GM19438 (cell line): ENCODE measurements around the gene TNXB.
"Not testable (repeated sequence)": the region's sequence is repeated elsewhere in the genome, so short reads cannot be mapped to it uniquely, and the experiment has no call there.

Source experiments
- ATAC-seq: cut with Tn5 transposase; IDR thresholded peaks from one replicate; pipeline ENCODE4 v1.9.1; 2021; ENCODE audit warnings: low read depth; ENCODE audit not compliant: unreplicated experiment

Gene TNXB

DNA sequence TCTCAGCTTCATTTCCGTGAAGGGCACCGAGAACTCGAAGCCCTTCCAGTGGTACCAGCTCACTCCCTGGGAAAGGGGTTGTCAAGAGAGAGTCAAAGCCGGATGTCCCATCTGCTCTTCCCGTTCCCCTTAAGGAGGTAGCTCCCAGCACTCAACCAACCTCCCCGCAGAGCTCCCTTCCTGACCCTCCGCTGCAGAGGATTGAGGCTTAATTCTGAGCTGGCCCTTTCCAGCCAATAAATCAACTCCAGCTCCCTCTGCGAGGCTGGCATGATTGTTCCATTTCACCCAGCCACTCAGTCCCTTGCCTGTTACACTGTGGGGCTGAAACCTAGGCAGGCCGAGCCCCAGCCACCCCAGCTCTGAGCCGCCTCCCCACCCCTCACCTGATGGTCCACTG, 67.8 kb downstream of the TNXB start:
- not testable (repeated sequence) for ATAC-seq

DNA sequence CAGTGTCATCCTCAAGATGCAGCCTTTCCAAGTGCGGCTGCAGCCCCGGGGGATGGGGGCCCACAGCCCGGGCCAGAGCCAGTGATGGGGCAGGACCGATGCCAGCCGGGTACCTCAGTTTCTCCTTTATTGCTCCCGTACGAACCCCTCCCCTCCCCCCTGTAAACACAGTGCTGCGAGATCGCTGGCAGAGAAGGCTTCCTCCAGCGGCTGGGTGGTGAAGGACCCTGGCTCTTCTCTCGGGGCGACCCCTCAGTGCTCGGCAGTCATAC, 68.2 kb downstream of the TNXB start:
- not testable (repeated sequence) for ATAC-seq

DNA sequence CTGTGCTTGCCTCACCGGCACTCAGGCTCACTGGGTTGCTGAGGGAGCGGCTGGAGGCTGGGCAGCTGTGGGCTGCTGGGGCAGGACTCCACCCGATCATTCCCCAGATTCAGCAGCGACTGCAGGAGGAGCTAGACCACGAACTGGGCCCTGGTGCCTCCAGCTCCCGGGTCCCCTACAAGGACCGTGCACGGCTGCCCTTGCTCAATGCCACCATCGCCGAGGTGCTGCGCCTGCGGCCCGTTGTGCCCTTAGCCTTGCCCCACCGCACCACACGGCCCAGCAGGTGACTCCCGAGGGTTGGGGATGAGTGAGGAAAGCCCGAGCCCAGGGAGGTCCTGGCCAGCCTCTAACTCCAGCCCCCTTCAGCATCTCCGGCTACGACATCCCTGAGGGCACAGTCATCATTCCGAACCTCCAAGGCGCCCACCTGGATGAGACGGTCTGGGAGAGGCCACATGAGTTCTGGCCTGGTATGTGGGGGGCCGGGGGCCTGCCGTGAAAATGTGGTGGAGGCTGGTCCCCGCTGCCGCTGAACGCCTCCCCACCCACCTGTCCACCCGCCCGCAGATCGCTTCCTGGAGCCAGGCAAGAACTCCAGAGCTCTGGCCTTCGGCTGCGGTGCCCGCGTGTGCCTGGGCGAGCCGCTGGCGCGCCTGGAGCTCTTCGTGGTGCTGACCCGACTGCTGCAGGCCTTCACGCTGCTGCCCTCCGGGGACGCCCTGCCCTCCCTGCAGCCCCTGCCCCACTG, 68.7 kb downstream of the TNXB start:
- not testable (repeated sequence) for ATAC-seq

DNA sequence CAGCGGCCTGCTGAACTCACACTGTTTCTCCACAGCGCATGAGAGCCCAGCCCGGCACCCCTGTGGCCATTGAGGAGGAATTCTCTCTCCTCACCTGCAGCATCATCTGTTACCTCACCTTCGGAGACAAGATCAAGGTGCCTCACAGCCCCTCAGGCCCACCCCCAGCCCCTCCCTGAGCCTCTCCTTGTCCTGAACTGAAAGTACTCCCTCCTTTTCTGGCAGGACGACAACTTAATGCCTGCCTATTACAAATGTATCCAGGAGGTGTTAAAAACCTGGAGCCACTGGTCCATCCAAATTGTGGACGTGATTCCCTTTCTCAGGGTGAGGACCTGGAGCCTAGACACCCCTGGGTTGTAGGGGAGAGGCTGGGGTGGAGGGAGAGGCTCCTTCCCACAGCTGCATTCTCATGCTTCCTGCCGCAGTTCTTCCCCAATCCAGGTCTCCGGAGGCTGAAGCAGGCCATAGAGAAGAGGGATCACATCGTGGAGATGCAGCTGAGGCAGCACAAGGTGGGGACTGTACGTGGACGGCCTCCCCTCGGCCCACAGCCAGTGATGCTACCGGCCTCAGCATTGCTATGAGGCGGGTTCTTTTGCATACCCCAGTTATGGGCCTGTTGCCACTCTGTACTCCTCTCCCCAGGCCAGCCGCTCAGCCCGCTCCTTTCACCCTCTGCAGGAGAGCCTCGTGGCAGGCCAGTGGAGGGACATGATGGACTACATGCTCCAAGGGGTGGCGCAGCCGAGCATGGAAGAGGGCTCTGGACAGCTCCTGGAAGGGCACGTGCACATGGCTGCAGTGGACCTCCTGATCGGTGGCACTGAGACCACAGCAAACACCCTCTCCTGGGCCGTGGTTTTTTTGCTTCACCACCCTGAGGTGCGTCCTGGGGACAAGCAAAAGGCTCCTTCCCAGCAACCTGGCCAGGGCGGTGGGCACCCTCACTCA, 69.5 kb downstream of the TNXB start:
- ATAC-seq: not testable (repeated sequence)

DNA sequence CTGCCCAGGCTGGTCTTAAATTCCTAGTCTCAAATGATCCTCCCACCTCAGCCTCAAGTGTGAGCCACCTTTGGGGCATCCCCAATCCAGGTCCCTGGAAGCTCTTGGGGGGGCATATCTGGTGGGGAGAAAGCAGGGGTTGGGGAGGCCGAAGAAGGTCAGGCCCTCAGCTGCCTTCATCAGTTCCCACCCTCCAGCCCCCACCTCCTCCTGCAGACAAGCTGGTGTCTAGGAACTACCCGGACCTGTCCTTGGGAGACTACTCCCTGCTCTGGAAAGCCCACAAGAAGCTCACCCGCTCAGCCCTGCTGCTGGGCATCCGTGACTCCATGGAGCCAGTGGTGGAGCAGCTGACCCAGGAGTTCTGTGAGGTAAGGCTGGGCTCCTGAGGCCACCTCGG, 70.3 kb downstream of the TNXB start:
- ATAC-seq: not testable (repeated sequence)

DNA sequence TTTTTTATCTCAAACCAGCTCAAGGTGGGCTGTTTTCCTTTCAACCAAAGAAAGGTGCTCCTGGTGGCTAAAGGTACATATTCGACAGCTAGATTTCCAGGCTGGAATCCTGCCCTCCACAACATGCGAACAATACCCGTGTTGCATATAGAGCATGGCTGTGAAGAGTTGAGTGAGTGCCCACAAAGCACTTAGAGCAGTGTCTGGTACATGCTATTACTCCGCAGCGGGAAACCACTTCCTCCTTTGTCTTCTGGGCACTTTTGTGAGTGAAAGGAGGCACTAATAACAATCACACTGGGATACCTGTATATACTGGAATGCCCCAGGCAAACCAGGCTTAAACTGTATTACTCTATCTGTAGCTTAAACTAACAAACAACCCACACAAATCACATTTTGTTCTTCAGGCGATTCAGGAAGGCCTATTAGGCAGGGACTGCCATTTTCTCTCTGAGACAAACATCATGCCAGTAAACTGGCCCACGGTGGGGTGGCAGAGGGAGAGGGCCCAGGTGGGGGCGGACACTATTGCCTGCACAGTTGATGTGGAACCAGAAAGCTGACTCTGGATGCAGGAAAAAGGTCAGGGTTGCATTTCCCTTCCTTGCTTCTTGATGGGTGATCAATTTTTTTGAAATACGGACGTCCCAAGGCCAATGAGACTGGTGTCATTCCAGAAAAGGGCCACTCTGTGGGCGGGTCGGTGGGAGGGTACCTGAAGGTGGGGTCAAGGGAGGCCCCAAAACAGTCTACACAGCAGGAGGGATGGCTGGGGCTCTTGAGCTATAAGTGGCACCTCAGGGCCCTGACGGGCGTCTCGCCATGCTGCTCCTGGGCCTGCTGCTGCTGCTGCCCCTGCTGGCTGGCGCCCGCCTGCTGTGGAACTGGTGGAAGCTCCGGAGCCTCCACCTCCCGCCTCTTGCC, 71.3 kb downstream of the TNXB start, which contains the start of gene CYP21A2:
Gene CYP21A2 (plus strand): TSS at position 818 of the 927 bp plus-strand sequence. CDS start 8 bp downstream, at position 826.
- ATAC-seq: not testable (repeated sequence)

DNA sequence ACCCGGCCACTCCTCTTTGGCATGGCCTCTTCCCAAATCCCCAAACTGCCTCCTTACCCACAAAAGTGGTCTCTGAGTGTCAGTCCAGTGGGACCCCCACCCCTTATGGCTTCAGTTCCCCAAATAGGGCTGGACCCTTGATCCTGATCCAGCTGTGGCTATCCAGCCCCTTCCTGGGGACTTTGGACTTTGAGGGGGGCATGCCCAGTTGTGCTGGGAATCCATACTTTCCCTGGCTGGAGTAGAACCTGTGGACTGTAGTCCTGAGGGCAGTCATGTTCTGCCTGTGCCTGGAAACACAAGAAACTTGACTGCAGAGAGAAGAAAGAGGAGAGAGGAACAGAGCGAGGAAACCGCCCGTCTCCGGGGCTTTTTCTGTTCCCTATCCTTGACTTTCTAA, 72.0 kb downstream of the TNXB start:
- ATAC-seq: not testable (repeated sequence)

DNA sequence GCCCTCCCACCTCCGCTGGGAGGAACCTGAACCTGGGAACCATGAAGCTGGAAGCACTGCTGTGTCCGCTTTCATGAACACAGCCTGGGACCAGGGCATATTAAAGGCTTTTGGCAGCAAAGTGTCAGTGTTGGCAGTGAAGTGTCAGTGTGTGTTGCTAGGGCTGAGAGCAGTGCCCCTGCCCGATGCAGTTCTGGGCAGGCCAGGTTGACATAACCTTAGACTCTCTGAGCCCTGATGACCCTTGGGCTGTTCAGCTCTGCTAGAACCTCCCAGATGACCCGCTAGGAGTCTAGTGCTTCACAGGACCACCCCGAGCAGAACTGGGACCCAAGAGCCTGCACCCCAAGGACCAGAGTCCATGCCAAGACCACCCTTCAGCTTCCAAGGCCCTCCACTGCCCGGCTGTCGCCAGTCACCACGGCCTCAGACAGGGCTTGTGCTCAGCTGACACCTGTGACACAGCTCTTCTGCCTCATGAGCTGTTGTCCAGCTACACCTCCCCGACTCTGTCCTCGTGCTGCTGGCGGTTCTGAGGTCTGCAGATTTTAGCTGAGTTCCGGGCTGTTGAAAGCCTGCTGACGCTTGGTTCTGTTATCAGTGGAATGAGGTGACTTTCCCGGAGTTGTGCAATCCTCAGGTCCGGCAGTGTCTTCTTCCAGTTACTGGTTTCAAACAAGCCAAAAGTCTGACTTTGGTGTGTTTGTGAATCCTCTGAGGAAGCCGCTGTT, 73.7 kb downstream of the TNXB start:
- ATAC-seq: not testable (repeated sequence)

DNA sequence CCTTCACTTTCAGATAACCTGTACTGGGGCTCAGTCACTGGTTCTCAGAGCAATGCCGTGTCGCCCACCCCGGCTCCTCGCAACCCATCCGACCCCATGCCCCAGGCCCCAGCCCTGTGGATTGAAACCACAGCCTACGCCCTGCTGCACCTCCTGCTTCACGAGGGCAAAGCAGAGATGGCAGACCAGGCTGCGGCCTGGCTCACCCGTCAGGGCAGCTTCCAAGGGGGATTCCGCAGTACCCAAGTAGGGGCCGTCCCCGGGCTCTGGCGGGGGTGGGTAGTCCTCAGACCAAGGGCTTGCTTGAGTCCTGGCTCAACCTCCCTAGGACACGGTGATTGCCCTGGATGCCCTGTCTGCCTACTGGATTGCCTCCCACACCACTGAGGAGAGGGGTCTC, 79.6 kb downstream of the TNXB start:
- ATAC-seq: not testable (repeated sequence)

DNA sequence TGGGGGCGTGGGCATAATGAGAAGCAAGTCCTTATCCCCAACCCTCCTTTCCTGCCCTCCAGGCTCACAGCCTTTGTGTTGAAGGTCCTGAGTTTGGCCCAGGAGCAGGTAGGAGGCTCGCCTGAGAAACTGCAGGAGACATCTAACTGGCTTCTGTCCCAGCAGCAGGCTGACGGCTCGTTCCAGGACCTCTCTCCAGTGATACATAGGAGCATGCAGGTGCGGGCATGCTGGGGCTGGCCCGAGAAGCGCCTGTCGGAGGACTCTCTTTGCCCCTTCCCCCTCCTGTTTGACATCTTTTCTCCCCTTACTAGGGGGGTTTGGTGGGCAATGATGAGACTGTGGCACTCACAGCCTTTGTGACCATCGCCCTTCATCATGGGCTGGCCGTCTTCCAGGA, 80.5 kb downstream of the TNXB start:
- ATAC-seq: not testable (repeated sequence)

DNA sequence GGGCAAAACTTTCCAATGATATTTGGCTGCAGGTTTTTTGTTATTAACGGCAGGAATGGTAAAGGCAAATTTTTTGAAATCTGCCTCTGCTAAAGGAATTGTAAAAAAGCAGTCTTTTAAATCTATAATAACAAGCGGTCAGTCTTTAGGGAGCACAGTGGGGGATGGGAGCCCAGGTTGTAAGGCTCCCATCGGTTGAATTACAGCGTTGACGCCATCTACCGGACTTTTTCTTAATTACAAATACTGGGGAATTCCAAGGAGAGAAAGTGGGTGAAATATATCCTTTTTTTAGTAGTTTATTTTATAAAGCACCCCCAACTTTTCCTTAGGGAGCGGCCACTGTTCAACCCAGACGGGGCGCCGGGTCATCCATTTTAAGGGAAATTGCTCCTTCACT, 87.0 kb downstream of the TNXB start:
- ATAC-seq: not testable (repeated sequence)

DNA sequence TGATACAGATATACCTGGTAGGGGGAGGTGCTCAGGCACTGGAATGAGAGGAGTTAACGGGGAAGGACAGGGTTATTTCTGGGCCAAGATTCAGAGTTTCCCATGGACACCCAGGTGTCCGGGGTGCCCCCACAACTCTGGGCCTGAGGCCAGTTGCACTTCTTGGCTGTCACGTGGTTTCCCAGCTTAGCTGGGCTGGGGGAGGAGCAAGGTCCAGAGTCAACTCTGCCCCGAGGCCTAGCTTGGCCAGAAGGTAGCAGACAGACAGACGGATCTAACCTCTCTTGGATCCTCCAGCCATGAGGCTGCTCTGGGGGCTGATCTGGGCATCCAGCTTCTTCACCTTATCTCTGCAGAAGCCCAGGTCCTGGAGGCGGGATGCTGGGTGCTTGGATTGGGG, 94.6 kb downstream of the TNXB start, which contains the start of gene C4B:
Gene C4B (plus strand): TSS at position 249 of the 400 bp plus-strand sequence. CDS start 51 bp downstream, at position 300.
- not testable (repeated sequence) for ATAC-seq

DNA sequence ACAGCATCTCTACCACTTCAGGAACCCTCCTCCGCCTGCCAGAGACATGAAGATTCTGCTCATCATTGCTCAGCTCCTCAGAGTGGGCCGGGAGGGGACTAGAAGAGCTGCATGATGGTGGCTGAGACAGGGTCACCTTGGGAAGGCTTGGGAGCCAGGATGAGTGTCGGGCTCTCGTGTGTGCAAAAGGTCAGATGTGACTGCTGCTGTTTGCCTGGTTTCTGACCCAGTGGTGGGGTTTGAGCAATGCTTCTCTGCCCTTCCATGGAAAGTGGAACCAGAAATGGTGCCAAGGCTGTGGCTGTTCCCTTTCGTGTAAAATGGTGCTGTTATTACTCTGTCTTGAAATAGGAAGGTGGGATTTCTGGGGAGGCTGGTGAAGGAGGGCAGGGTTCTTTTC, 95.4 kb downstream of the TNXB start:
- not testable (repeated sequence) for ATAC-seq

DNA sequence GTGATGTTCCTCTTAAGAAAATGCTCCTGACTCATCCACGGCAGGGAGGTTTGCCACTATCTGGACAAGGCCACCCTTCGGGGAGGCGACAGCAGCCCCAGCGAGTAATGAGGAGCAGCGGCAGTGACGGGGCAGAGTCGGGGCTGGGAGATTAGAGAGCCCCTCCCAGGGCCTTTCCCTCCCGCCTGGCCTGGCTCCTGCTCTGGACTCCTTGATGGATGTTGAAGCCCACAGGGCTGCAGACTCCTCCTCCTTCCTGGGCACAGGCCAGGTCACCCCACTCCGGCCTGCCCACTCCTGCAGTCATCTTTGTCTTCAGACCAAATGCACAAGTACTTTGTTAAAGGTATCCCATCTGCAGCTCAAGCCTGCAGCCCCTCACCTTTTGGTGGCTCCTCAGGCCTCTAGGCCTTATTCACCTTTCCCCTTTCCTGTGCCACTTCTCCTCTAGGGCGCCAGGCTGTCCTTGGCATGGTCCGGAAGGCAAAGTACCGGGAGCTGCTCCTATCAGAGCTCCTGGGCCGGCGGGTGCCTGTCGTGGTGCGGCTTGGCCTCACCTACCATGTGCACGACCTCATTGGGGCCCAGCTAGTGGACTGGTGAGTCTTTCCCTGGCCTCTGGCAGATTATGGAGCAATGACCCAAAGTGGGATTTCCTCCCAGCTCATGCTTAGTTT, 96.1 kb downstream of the TNXB start:
- ATAC-seq: not testable (repeated sequence)

DNA sequence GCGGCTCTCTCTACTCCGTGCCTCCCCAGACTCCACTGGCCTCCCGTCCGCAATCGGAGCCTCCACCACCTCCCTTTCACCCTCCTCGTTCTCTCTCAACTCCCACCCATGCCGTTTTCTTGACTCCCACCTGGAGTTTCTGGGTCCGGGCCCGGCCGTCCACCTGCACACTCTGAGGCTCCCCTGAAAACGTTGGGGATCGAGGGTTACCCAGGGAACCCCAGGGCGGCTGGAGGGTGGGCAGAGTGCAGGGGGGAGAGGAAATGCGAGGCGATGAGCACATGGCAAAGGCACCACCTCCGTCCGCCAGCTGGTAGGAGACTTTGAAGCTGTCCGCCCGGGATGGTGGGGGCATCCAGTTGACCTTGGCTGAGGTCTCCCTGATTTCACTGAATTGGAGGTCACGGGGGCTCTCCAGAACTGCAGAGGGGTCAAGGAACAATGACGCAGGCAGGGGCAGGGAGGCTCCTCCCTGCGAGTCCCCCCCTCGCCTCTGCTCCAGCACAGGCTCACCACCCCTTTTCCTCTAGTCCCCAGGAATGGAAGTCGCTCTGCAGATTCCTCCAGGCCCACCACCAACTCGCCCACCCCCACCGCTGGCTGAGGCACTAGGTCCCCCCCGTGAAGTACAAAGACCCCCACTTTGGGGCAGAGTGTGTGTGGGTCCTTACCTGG, 98.1 kb downstream of the TNXB start:
- ATAC-seq: not testable (repeated sequence)

DNA sequence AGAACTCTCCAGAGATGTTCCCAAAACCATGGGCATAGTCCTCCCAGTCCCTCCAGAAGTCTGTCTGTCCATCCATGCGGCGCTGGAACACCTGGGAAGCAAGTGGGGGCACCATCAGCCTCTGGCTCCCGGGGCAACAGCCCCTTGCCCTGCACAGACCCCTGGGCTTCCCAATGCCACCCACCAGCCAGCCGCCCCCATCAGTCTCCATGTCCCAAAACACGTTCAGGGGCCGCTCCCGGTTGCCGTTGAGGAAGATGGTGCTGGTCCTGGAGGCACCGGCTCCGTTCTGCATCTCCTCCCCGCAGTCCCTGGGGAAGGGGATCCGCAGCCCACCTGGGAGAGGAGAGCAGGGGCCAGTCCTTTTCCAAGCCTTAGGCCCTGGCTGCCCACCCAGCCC, 99.6 kb downstream of the TNXB start:
- not testable (repeated sequence) for ATAC-seq

DNA sequence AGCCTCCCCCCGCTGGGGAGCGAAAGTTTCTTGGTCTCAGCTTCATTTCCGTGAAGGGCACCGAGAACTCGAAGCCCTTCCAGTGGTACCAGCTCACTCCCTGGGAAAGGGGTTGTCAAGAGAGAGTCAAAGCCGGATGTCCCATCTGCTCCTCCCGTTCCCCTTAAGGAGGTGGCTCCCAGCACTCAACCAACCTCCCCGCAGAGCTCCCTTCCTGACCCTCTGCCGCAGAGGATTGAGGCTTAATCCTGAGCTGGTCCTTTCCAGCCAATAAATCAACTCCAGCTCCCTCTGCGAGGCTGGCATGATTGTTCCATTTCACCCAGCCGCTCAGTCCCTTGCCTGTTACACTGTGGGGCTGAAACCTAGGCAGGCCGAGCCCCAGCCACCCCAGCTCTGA, 100.5 kb downstream of the TNXB start:
- not testable (repeated sequence) for ATAC-seq

DNA sequence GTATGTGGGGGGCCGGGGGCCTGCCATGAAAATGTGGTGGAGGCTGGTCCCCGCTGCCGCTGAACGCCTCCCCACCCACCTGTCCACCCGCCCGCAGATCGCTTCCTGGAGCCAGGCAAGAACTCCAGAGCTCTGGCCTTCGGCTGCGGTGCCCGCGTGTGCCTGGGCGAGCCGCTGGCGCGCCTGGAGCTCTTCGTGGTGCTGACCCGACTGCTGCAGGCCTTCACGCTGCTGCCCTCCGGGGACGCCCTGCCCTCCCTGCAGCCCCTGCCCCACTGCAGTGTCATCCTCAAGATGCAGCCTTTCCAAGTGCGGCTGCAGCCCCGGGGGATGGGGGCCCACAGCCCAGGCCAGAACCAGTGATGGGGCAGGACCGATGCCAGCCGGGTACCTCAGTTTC, 101.1 kb downstream of the TNXB start:
- ATAC-seq: not testable (repeated sequence)

DNA sequence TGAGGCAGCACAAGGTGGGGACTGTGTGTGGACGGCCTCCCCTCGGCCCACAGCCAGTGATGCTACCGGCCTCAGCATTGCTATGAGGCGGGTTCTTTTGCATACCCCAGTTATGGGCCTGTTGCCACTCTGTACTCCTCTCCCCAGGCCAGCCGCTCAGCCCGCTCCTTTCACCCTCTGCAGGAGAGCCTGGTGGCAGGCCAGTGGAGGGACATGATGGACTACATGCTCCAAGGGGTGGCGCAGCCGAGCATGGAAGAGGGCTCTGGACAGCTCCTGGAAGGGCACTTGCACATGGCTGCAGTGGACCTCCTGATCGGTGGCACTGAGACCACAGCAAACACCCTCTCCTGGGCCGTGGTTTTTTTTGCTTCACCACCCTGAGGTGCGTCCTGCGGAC, 102.1 kb downstream of the TNXB start:
- not testable (repeated sequence) for ATAC-seq
